Suprapubic skin (tissue), 3 donors: ENCODE results near the gene BECN2.

Experiments used
- CTCF ChIP-seq, 2 donors: fragments of 200-600 bp in 1 of 2; fragments of 450-650 bp in 1 of 2; sonication (generic) in 1 of 2; IDR thresholded peaks; one replicate each; pipeline ENCODE4 v1.5.1; 2016 to 2019; ENCODE audit warnings: antibody characterized with exemption in 2 of 2, mild to moderate bottlenecking in 1 of 2, moderate library complexity in 1 of 2
- POLR2AphosphoS5 ChIP-seq, 3 donors: sonication (generic); formaldehyde crosslinking; IDR thresholded peaks; one replicate each; pipeline ENCODE4 v1.6.1; 2017; ENCODE audit warnings: antibody characterized with exemption in 3 of 3

DNA sequence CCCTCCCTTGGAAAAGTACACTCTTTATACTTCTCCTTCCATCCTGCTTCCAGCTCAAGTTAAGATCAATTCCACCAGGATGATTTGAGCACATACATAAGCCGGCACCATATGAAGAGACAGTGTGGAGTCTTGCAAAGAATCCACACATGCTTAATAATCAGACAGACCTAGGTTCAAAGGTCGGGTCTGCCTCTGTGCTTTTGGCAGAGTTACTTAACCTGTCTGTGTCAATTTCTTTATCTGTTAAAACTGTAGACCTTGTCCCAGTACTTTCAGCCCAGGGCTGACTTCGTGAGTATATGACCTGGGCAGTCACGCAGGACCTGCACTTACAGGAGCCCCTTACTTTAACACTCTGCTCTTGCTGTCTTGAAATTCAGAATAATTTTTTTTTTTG is 30.2 kb upstream of the BECN2 start:
- TF ChIP-seq CTCF (IDR thresholded peaks at IDR 0.05) (no peak), POLR2AphosphoS5 (IDR thresholded peaks at IDR 0.05) (no peak)
